ENCODE measurements around the gene SLFN11. TPM values are rescaled to one million over a fixed set of nuclear protein-coding genes. Genes with fewer than 3 reads are reported as not detected.
"Not testable (repeated sequence)": the region's sequence is repeated elsewhere in the genome, so short reads cannot be mapped to it uniquely, and the experiment has no call there.

The SLFN11 gene
- total RNA-seq, 2 experiments from 2014 or later: not detected

DNA sequence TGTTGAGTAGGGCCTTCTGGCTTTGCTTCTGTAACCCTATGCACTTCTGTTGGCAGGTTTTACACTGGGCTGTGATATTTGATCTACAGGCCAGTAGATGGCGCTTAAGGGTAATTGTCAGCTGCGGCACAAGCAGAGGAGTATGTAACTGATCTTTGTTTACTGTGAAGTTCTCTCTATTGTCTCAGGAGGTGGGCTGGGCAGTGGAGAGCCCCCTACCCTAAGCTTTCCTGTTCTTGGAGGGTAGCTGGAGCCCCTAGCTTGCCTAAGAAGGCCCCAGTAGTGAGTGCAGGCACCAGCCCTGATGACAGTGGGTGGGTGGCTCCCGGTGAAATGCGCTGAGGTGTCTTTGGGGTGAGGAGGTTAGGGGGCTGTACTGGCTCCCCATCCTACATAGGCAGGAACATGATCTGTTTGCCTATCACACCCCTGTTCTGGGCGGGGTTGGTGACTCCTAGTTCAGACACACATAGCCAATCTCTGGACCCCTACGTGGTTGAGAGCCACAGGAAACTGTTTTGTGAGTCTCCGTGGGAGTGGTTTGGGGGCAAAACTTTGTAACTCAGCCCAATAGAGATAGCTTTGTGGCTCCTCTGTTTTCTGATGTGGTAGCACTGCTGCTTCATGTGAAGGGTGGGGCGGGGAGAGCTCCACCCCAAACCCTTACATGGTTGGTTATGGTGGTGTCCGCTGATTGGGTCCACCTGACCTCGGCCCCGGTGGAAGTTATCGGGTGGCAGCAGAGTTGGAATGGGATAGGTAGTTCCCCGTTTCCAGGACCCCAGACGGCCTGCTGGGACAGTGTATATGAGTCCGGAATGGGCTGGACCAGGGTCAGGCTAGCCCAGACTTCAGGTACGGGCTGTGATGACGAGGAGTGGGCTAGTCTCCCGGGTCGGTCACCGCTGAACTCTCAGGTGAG is 60.4 kb downstream of the SLFN11 start:
- BruUV-seq (replicated peaks): no TSS peak
- TF ChIP-seq, protein P1, sequence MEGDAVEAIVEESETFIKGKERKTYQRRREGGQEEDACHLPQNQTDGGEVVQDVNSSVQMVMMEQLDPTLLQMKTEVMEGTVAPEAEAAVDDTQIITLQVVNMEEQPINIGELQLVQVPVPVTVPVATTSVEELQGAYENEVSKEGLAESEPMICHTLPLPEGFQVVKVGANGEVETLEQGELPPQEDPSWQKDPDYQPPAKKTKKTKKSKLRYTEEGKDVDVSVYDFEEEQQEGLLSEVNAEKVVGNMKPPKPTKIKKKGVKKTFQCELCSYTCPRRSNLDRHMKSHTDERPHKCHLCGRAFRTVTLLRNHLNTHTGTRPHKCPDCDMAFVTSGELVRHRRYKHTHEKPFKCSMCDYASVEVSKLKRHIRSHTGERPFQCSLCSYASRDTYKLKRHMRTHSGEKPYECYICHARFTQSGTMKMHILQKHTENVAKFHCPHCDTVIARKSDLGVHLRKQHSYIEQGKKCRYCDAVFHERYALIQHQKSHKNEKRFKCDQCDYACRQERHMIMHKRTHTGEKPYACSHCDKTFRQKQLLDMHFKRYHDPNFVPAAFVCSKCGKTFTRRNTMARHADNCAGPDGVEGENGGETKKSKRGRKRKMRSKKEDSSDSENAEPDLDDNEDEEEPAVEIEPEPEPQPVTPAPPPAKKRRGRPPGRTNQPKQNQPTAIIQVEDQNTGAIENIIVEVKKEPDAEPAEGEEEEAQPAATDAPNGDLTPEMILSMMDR (conservative IDR thresholded peaks at IDR 0.05; ENCODE audit: low read length): peak; percentile 90
- no peak for TF ChIP-seq EZH2phosphoT487 (IDR thresholded peaks at IDR 0.05; ENCODE audit: borderline replicate concordance, low read depth, low read length)
- POLR2A ChIA-PET: interaction anchor here (0.6 kb wide), 1 partner anchor 563 kb away, joined by 3 read pairs; no protein-coding TSS in a partner anchor
- Histone ChIP-seq H3K4me2 (ENCODE audit: low read length) (peak overlapping the region; percentile 41), H3K36me3 (ENCODE audit: insufficient read depth, low read length) (no peaks in the 10 kb centered on the region), H3K9me2 (ENCODE audit: insufficient read depth, low read length) (no peaks in the 10 kb centered on the region), H2AFZ (ENCODE audit: low read length) (peak overlapping the region; percentile 67; the same call in 1 of the 2 replicates), H4K20me1 (ENCODE audit: insufficient read depth, low read length) (no peaks in the 10 kb centered on the region), H3K9me3 (ENCODE audit: low read length) (no peaks in the 10 kb centered on the region), H3K79me2 (ENCODE audit: insufficient read depth, low read depth, low read length) (no peaks in the 10 kb centered on the region), H3K27ac (ENCODE audit: low read depth, low read length, poor library complexity, severe bottlenecking) (no peak overlapping the region), H3K4me3 (ENCODE audit: low read depth, low read length, poor library complexity, severe bottlenecking) (no peak overlapping the region), H3K4me1 (ENCODE audit: insufficient read depth, low read length, poor library complexity, severe bottlenecking) (no peaks in the 10 kb centered on the region)
- peak; percentile 66 for DNase-seq (ENCODE audit: low spot score)
- intact Hi-C loops (cut with micrococcal nuclease; ENCODE audit: unreplicated experiment): loop anchor here (2.0 kb wide), 2 partner anchors 226 to 434 kb away; no protein-coding TSS in a partner anchor
- CTCF ChIA-PET (ENCODE audit: unreplicated experiment): interaction anchor here (0.5 kb wide), 1 partner anchor 171 kb away, joined by 3 read pairs; the partner anchor contains the start of gene NLE1

DNA sequence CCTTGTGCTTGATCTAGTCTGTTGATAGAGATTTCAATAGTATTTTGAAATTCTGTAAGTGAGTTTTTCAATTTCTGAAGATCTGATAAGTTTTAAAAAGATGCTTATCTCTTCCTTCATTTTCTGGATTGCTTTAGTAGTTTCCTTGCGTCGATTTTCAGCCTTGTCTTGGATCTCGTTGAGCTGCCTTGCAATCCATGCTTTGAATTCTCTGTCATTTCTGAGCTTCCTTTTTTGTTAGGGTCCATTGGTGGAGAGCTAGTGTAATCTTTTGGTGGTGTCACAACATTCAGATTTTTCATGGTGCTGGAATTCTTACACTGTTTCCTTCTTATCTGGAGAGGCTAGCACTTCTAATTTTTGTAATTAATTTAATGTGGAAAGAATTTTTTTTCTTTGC is 61.1 kb downstream of the SLFN11 start:
- Histone ChIP-seq H4K20me1 (ENCODE audit: insufficient read depth, low read length) (no peaks in the 10 kb centered on the region), H3K9me3 (ENCODE audit: low read length) (no peaks in the 10 kb centered on the region), H3K4me3 (ENCODE audit: low read depth, low read length, poor library complexity, severe bottlenecking) (no peak overlapping the region), H3K27ac (ENCODE audit: low read depth, low read length, poor library complexity, severe bottlenecking) (no peak overlapping the region), H3K4me1 (ENCODE audit: insufficient read depth, low read length, poor library complexity, severe bottlenecking) (no peaks in the 10 kb centered on the region), H3K9me2 (ENCODE audit: insufficient read depth, low read length) (no peaks in the 10 kb centered on the region), H3K4me2 (ENCODE audit: low read length) (no peak overlapping the region), H3K36me3 (ENCODE audit: insufficient read depth, low read length) (no peaks in the 10 kb centered on the region), H2AFZ (ENCODE audit: low read length) (no peak overlapping the region), H3K79me2 (ENCODE audit: insufficient read depth, low read depth, low read length) (no peaks in the 10 kb centered on the region)
- no TSS peak for BruUV-seq (replicated peaks)
- TF ChIP-seq, protein P1 (conservative IDR thresholded peaks at IDR 0.05; ENCODE audit: low read length): no peak
- no peak for TF ChIP-seq EZH2phosphoT487 (IDR thresholded peaks at IDR 0.05; ENCODE audit: borderline replicate concordance, low read depth, low read length)
- intact Hi-C loops (cut with micrococcal nuclease; ENCODE audit: unreplicated experiment): loop anchor here (2.0 kb wide), 2 partner anchors 226 to 434 kb away; no protein-coding TSS in a partner anchor
- no peak for DNase-seq (ENCODE audit: low spot score)
- ChIA-PET CTCF (ENCODE audit: unreplicated experiment) (no interaction called here), POLR2A (no interaction called here)

DNA sequence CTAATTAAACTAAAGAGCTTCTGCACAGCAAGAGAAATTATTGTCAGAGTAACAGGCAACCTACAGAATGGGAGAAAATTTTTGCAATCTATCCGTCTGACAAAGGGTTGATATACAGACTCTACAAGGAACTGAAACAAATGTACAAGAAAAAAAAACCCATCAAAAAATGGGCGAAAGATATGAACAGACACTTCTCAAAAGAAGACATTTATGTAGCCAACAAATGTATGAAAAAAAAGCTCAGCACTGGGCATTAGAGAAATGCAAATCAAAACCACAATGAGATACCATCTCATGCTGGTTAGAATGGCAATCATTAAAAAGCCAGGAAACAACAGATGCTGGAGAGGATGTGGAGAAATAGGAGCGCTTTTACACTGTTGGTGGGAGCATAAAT is 64.1 kb downstream of the SLFN11 start:
- H3K4me1 ChIP-seq (ENCODE audit: insufficient read depth, low read length, poor library complexity, severe bottlenecking); H3K9me3 ChIP-seq (ENCODE audit: low read length); H3K79me2 ChIP-seq (ENCODE audit: insufficient read depth, low read depth, low read length); H4K20me1 ChIP-seq (ENCODE audit: insufficient read depth, low read length); H2AFZ ChIP-seq (ENCODE audit: low read length); intact Hi-C loops (cut with micrococcal nuclease; ENCODE audit: unreplicated experiment); CTCF ChIA-PET (ENCODE audit: unreplicated experiment); BruUV-seq (replicated peaks); H3K36me3 ChIP-seq (ENCODE audit: insufficient read depth, low read length); H3K9me2 ChIP-seq (ENCODE audit: insufficient read depth, low read length); H3K27ac ChIP-seq (ENCODE audit: low read depth, low read length, poor library complexity, severe bottlenecking); H3K4me3 ChIP-seq (ENCODE audit: low read depth, low read length, poor library complexity, severe bottlenecking); H3K4me2 ChIP-seq (ENCODE audit: low read length); DNase-seq (ENCODE audit: low spot score); POLR2A ChIA-PET: not testable (repeated sequence)

Small RNAs within 50 kb of the gene (small RNA-seq; reads per million reads assigned to genes)
- gene AC060766.3 (not detected), gene AC060766.5 (not detected)

Other genes with a start within 250 kb of the SLFN11 start
- 30.3 and 32.2 TPM in 2 replicates for gene NLE1, start 231.3 kb downstream of the SLFN11 start, total RNA-seq (2014; rRNA removed; shearing (Covaris generic))
- gene NLE1, start 231.3 kb downstream of the SLFN11 start, total RNA-seq (2022): 26.7 and 34.1 TPM in 2 replicates
- not detected in 2 replicates for gene UNC45B, start 225.8 kb downstream of the SLFN11 start, total RNA-seq (2014; rRNA removed; shearing (Covaris generic))
- gene UNC45B, start 225.8 kb downstream of the SLFN11 start, total RNA-seq (2022): not detected in 2 replicates
- not detected in 2 replicates for gene SLC35G3, start 179.2 kb downstream of the SLFN11 start, total RNA-seq (2014; rRNA removed; shearing (Covaris generic))
- gene SLC35G3, start 179.2 kb downstream of the SLFN11 start, total RNA-seq (2022): not detected in 2 replicates
- gene SLFN5, start 130.5 kb downstream of the SLFN11 start, total RNA-seq (2014; rRNA removed; shearing (Covaris generic)): 0.10 and 0.38 TPM in 2 replicates
- 1.1 and 1.3 TPM in 2 replicates for gene SLFN5, start 130.5 kb downstream of the SLFN11 start, total RNA-seq (2022)
- gene SLFN12, start 58.9 kb upstream of the SLFN11 start, total RNA-seq (2014; rRNA removed; shearing (Covaris generic)): 0.06 TPM in 1 of 2 replicates, not detected in the other
- gene SLFN12, start 58.9 kb upstream of the SLFN11 start, total RNA-seq (2022): not detected in 2 replicates
- gene SLFN13, start 75.1 kb upstream of the SLFN11 start, total RNA-seq (2014; rRNA removed; shearing (Covaris generic)): not detected in 2 replicates
- not detected in 2 replicates for gene SLFN13, start 75.1 kb upstream of the SLFN11 start, total RNA-seq (2022)
- not detected in 2 replicates for gene SLFN12L, start 164.1 kb upstream of the SLFN11 start, total RNA-seq (2014; rRNA removed; shearing (Covaris generic))
- not detected in 2 replicates for gene SLFN12L, start 164.1 kb upstream of the SLFN11 start, total RNA-seq (2022)
- not detected in 2 replicates for gene SLFN14, start 187.2 kb upstream of the SLFN11 start, total RNA-seq (2014; rRNA removed; shearing (Covaris generic))
- gene SLFN14, start 187.2 kb upstream of the SLFN11 start, total RNA-seq (2022): not detected in 2 replicates
- 4.3 and 6.8 TPM in 2 replicates for gene PEX12, start 204.9 kb upstream of the SLFN11 start, total RNA-seq (2014; rRNA removed; shearing (Covaris generic))
- 7.6 and 9.5 TPM in 2 replicates for gene PEX12, start 204.9 kb upstream of the SLFN11 start, total RNA-seq (2022)
- gene AP2B1, start 213.7 kb upstream of the SLFN11 start, total RNA-seq (2014; rRNA removed; shearing (Covaris generic)): 28.9 and 51.5 TPM in 2 replicates
- 76.0 and 82.9 TPM in 2 replicates for gene AP2B1, start 213.7 kb upstream of the SLFN11 start, total RNA-seq (2022)